ENCODE measurements around the gene ZNF362. TPM values are rescaled to one million over a fixed set of nuclear protein-coding genes. Genes with fewer than 3 reads are reported as not detected.

ZNF362 gene
- total and polyA plus RNA-seq, 2 of the 13 experiments (the other 11 are each of a cell fraction or from before 2014, with no cell fraction given), result 8.3 to 14.2 TPM

DNA sequence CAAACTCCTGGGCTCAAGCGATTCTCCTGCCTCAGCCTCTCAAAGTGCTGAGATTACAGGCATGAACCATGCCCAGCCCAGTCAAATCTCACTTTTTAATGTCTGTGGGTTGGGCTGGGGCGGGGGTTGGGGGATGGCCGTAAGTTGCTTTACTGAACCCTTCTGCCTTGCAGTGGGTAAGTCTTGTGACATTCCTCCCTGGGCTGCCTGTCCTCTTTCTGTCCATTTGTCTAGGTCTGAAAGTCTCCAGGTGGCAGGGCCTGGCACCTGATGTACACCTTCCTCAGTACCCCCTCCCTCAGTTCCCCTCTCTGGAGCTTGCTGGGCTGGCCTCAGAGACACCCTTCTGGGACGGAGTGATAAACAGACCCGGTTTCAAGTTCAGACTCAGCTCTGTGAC is 13.3 kb downstream of the ZNF362 start:
- CTCF ChIA-PET (ENCODE audit: low intra/inter-chr PET ratio, low total read pairs), result no interaction called here
- no peak overlapping the region for H3K4me2 ChIP-seq (ENCODE audit: low read depth, low read length)
- ATAC-seq (no peak), DNase-seq (ENCODE audit: low spot score) (no peak), FAIRE-seq (no peak)
- H3K9me3 ChIP-seq (ENCODE audit: low read length), result no peaks in the 10 kb centered on the region
- no TSS peak for BruUV-seq (replicated peaks)
- no peaks in the 10 kb centered on the region; the same call in 1 of the 2 replicates for H4K20me1 ChIP-seq (ENCODE audit: insufficient read depth, low read length)
- in situ Hi-C loops (cut with HindIII; ENCODE audit: extremely low pct_ligation_motif_present, low pct_unique_long_range_greater_than_20kb), result no loop called here
- no peak for TF ChIP-seq KLF6 (CRISPR knock-in tag; IDR thresholded peaks at IDR 0.05)
- peak; percentile 64 for TF ChIP-seq ZNF768 (CRISPR knock-in tag; IDR thresholded peaks at IDR 0.05)
- no peak overlapping the region for H3K4me3 ChIP-seq (replicated peaks in 1 of 3; ENCODE audit: insufficient read depth in 1 of 3, low read depth in 2 of 3, low read length in 3 of 3)
- peaks cover 5% of the 10 kb centered on the region for H3K79me2 ChIP-seq (ENCODE audit: insufficient read depth, low read length)
- WGBS (ENCODE audit: low lambda C conversion rate), result 100% methylated on average over 3 of the region's 5 CpGs
- peaks cover 36% of the 10 kb centered on the region for H3K4me1 ChIP-seq (ENCODE audit: insufficient read depth, low read length)
- H3K9ac ChIP-seq (ENCODE audit: insufficient read depth, low read depth, low read length), result no peak overlapping the region
- no peak overlapping the region for H3K27ac ChIP-seq (ENCODE audit: extremely low read length, insufficient read depth, low read length)
- intact Hi-C loops (cut with micrococcal nuclease; ENCODE audit: unreplicated experiment), result no loop called here
- POLR2A ChIA-PET, result interaction anchor here (1.3 kb wide), 1 partner anchor 11 kb away, joined by 8 read pairs; no protein-coding TSS in a partner anchor
- H2AFZ ChIP-seq (ENCODE audit: low read length), result no peak overlapping the region
- no peaks in the 10 kb centered on the region for H3K27me3 ChIP-seq (ENCODE audit: control insufficient read depth in 1 of 2, insufficient read depth in 2 of 2, low read length in 2 of 2)
- H3K36me3 ChIP-seq (replicated peaks in 1 of 2; ENCODE audit: control insufficient read depth in 1 of 2, insufficient read depth in 2 of 2, low read length in 2 of 2), result peaks cover 2 to 8% of the 10 kb centered on the region in 2 experiments; a peak in 4 of 5 replicates

DNA sequence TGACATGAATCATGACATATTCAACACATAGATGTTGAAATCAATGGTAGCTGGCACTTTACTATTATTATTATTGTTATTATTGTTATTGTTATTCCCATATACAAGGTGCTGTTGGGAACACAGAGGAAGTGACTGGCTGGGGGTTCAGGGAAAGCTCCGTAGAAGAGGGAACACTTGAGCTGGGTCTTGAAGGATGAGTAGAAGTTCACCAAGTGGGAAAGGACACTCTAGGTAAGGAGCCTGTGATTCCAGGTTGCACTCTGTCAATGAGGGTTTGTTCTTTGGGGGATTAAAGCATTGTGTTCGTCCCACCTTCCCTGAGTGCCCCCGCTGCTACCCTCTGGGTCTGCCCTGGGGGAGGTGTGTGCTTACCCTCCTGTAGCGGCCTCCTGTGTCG is 14.1 kb downstream of the ZNF362 start:
- CTCF ChIA-PET (ENCODE audit: low intra/inter-chr PET ratio, low total read pairs), result no interaction called here
- Histone ChIP-seq H3K9ac (ENCODE audit: insufficient read depth, low read depth, low read length) (no peak overlapping the region), H2AFZ (ENCODE audit: low read length) (no peak overlapping the region), H3K36me3 (replicated peaks in 1 of 2; ENCODE audit: control insufficient read depth in 1 of 2, insufficient read depth in 2 of 2, low read length in 2 of 2) (peaks cover 2 to 8% of the 10 kb centered on the region in 2 experiments), H3K27me3 (ENCODE audit: control insufficient read depth in 1 of 2, insufficient read depth in 2 of 2, low read length in 2 of 2) (no peaks in the 10 kb centered on the region), H3K9me3 (ENCODE audit: low read length) (no peaks in the 10 kb centered on the region), H3K27ac (ENCODE audit: extremely low read length, insufficient read depth, low read length) (no peak overlapping the region), H3K4me3 (replicated peaks in 1 of 3; ENCODE audit: insufficient read depth in 1 of 3, low read depth in 2 of 3, low read length in 3 of 3) (no peak overlapping the region), H3K79me2 (ENCODE audit: insufficient read depth, low read length) (peaks cover 5% of the 10 kb centered on the region), H3K4me2 (ENCODE audit: low read depth, low read length) (no peak overlapping the region), H3K4me1 (ENCODE audit: insufficient read depth, low read length) (peaks cover 37% of the 10 kb centered on the region), H4K20me1 (ENCODE audit: insufficient read depth, low read length) (no peaks in the 10 kb centered on the region)
- POLR2A ChIA-PET, result no interaction called here
- intact Hi-C loops (cut with micrococcal nuclease; ENCODE audit: unreplicated experiment) (no loop called here), in situ Hi-C loops (cut with HindIII; ENCODE audit: extremely low pct_ligation_motif_present, low pct_unique_long_range_greater_than_20kb) (no loop called here)
- no TSS peak for BruUV-seq (replicated peaks)
- ATAC-seq (no peak), DNase-seq (ENCODE audit: low spot score) (no peak), FAIRE-seq (no peak)
- TF ChIP-seq, protein P1, sequence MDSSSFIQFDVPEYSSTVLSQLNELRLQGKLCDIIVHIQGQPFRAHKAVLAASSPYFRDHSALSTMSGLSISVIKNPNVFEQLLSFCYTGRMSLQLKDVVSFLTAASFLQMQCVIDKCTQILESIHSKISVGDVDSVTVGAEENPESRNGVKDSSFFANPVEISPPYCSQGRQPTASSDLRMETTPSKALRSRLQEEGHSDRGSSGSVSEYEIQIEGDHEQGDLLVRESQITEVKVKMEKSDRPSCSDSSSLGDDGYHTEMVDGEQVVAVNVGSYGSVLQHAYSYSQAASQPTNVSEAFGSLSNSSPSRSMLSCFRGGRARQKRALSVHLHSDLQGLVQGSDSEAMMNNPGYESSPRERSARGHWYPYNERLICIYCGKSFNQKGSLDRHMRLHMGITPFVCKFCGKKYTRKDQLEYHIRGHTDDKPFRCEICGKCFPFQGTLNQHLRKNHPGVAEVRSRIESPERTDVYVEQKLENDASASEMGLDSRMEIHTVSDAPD (CRISPR knock-in tag; IDR thresholded peaks at IDR 0.05), result no peak
- no peak for TF ChIP-seq PRPF4 (IDR thresholded peaks at IDR 0.05; ENCODE audit: low read depth, low read length, poor library complexity, severe bottlenecking)
- TF ChIP-seq, protein P2, sequence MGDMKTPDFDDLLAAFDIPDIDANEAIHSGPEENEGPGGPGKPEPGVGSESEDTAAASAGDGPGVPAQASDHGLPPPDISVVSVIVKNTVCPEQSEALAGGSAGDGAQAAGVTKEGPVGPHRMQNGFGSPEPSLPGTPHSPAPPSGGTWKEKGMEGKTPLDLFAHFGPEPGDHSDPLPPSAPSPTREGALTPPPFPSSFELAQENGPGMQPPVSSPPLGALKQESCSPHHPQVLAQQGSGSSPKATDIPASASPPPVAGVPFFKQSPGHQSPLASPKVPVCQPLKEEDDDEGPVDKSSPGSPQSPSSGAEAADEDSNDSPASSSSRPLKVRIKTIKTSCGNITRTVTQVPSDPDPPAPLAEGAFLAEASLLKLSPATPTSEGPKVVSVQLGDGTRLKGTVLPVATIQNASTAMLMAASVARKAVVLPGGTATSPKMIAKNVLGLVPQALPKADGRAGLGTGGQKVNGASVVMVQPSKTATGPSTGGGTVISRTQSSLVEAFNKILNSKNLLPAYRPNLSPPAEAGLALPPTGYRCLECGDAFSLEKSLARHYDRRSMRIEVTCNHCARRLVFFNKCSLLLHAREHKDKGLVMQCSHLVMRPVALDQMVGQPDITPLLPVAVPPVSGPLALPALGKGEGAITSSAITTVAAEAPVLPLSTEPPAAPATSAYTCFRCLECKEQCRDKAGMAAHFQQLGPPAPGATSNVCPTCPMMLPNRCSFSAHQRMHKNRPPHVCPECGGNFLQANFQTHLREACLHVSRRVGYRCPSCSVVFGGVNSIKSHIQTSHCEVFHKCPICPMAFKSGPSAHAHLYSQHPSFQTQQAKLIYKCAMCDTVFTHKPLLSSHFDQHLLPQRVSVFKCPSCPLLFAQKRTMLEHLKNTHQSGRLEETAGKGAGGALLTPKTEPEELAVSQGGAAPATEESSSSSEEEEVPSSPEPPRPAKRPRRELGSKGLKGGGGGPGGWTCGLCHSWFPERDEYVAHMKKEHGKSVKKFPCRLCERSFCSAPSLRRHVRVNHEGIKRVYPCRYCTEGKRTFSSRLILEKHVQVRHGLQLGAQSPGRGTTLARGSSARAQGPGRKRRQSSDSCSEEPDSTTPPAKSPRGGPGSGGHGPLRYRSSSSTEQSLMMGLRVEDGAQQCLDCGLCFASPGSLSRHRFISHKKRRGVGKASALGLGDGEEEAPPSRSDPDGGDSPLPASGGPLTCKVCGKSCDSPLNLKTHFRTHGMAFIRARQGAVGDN (CRISPR knock-in tag; IDR thresholded peaks at IDR 0.05), result no peak
- WGBS (ENCODE audit: low lambda C conversion rate), result 84% methylated on average over 3 of the region's 5 CpGs

All from HepG2 (cell line).